GM12878 (cell line): Measurements from ENCODE around the gene MRPS16. TPM values are rescaled to one million over a fixed set of nuclear protein-coding genes. Genes with fewer than 3 reads are reported as not detected.

Experiments
- ATAC-seq: fragments of 200-7000 bp; cut with Tn5 transposase; 3 replicates; pipeline ENCODE4 v1.9.1; 2020; ENCODE audit warnings: mild to moderate bottlenecking, moderate library complexity
- BruUV-seq: library from RNA; stranded (reverse); fragments of 400-500 nt; replicated peaks from 2 replicates; lab custom pipeline; 2021; lab: Mats Ljungman, UMichigan
- CTCF ChIA-PET: fragments of 300-600 bp; sonication (Branson Sonifier 250); formaldehyde crosslinking; extraction: SDS; loops from one replicate; lab custom pipeline; 2021; ENCODE audit warnings: inconsistent platforms; lab: Yijun Ruan, JAX
- POLR2A ChIA-PET: fragments of 350-600 bp; formaldehyde crosslinking; extraction: SDS; loops from one replicate; lab custom pipeline; 2021; ENCODE audit warnings: inconsistent platforms; lab: Charles Lee
- RAD21 ChIA-PET: fragments of 300-600 bp; sonication (Branson Sonifier 250); formaldehyde crosslinking; loops from one replicate; lab custom pipeline; 2023; ENCODE audit warnings: antibody characterized with exemption; ENCODE audit not compliant: unreplicated experiment; lab: Charles Lee
- SMC1A ChIA-PET: fragments of 300-600 bp; sonication (Branson Sonifier 250); formaldehyde crosslinking; loops from one replicate; lab custom pipeline; 2023; ENCODE audit not compliant: unreplicated experiment, uncharacterized antibody; lab: Charles Lee
- DNase-seq: peaks from one replicate; pipeline ENCODE4 v3.0.0-alpha.2; 2011; ENCODE audit warnings: low read depth, low spot score
- FAIRE-seq: peaks from 3 replicates; lab custom pipeline; 2011; peaks lifted over from hg19 to GRCh38; lab: Jason Lieb, UNC
- H2AFZ ChIP-seq: 2 replicates; pipeline ENCODE4 v1.6.0; 2011; ENCODE audit warnings: low read depth, low read length, control low read depth; ENCODE audit not compliant: control insufficient read depth
- H3K27ac ChIP-seq: 2 replicates; pipeline ENCODE4 v1.5.1; 2011; ENCODE audit warnings: control low read depth; ENCODE audit not compliant: control insufficient read depth, insufficient read depth
- H3K27me3 ChIP-seq, 2 experiments: replicated peaks in 1 of 2; 2 replicates each; pipeline versions ENCODE4 v1.6.0 to v1.6.1; 2011; ENCODE audit warnings: low read length in 1 of 2; ENCODE audit not compliant: control insufficient read depth in 2 of 2, insufficient read depth in 2 of 2
- H3K36me3 ChIP-seq, 2 experiments: 2 replicates each; pipeline ENCODE4 v1.5.1; 2011; ENCODE audit warnings: low read length in 1 of 2; ENCODE audit not compliant: control insufficient read depth in 2 of 2, insufficient read depth in 2 of 2
- H3K4me1 ChIP-seq: 2 replicates; pipeline ENCODE4 v1.6.1; 2011; ENCODE audit warnings: mild to moderate bottlenecking, low read length, moderate library complexity, mixed read lengths; ENCODE audit not compliant: control insufficient read depth, insufficient read depth
- H3K4me2 ChIP-seq: 2 replicates; pipeline ENCODE4 v1.6.0; 2011; ENCODE audit warnings: control low read depth; ENCODE audit not compliant: control insufficient read depth, insufficient read depth
- H3K4me3 ChIP-seq: fragments of 200-600 bp; sonication (generic); 2 replicates; pipeline ENCODE4 v1.5.1; 2016
- H3K79me2 ChIP-seq: 2 replicates; pipeline ENCODE4 v1.6.0; 2011; ENCODE audit warnings: low read length; ENCODE audit not compliant: control insufficient read depth, insufficient read depth
- H3K9ac ChIP-seq: 2 replicates; pipeline ENCODE4 v1.8.0; 2011; ENCODE audit warnings: low read length, control low read depth, mixed read lengths; ENCODE audit not compliant: control insufficient read depth, insufficient read depth
- H3K9me3 ChIP-seq: replicated peaks from 3 replicates; pipeline ENCODE4 v1.5.1; 2011; ENCODE audit warnings: mild to moderate bottlenecking, low read length; ENCODE audit not compliant: control insufficient read depth, insufficient read depth
- H4K20me1 ChIP-seq: 2 replicates; pipeline ENCODE4 v1.6.0; 2011; ENCODE audit not compliant: control insufficient read depth, insufficient read depth
- CBFB ChIP-seq: IDR thresholded peaks from 2 replicates; pipeline ENCODE4 v1.6.1; 2016; ENCODE audit warnings: antibody characterized with exemption, low read depth
- FOXM1 ChIP-seq: IDR thresholded peaks from 2 replicates; pipeline ENCODE4 v1.6.1; 2012; ENCODE audit warnings: low read depth, mild to moderate bottlenecking, inconsistent platforms, low read length, moderate library complexity
- HDGF ChIP-seq: fragments of 450-650 bp; IDR thresholded peaks from 2 replicates; pipeline ENCODE4 v1.6.1; 2016; ENCODE audit warnings: antibody characterized with exemption
- MYB ChIP-seq: fragments of 150-350 bp; IDR thresholded peaks from 2 replicates; pipeline ENCODE4 v1.6.1; 2014; ENCODE audit warnings: mild to moderate bottlenecking, low read depth, low read length, borderline replicate concordance
- MYC ChIP-seq: IDR thresholded peaks from 2 replicates; pipeline ENCODE4 v1.6.1; 2011; ENCODE audit warnings: mild to moderate bottlenecking, low read length, moderate library complexity, inconsistent platforms; ENCODE audit not compliant: insufficient read depth, insufficient replicate concordance, insufficient read length, severe bottlenecking
- POU2F2 ChIP-seq: IDR thresholded peaks from 3 replicates; pipeline ENCODE4 v1.6.1; 2011; ENCODE audit warnings: low read depth, mild to moderate bottlenecking, low read length, borderline replicate concordance
- SMARCA5 ChIP-seq: fragments of 450-650 bp; IDR thresholded peaks from 2 replicates; pipeline ENCODE4 v1.6.1; 2017; ENCODE audit warnings: mild to moderate bottlenecking
- SPI1 ChIP-seq: IDR thresholded peaks from 2 replicates; pipeline ENCODE4 v1.6.1; 2011; ENCODE audit warnings: low read depth, mild to moderate bottlenecking, low read length, moderate library complexity, borderline replicate concordance; ENCODE audit not compliant: insufficient read depth
- YY1 ChIP-seq: IDR thresholded peaks from 2 replicates; pipeline ENCODE4 v1.6.1; 2011; ENCODE audit warnings: low read depth, mild to moderate bottlenecking, low read length
- WGBS: methylation state at CpG from one replicate; pipeline ENCODE4 v1.1.6; 2016; ENCODE audit warnings: low lambda C conversion rate; ENCODE audit not compliant: insufficient replicate concordance, insufficient coverage; ENCODE audit errors: missing lambda C conversion rate; 5-methylcytosine and 5-hydroxymethylcytosine counted together
- in situ Hi-C: fragments of 300-500 bp; cut with MboI; formaldehyde crosslinking; loops from 9 replicates; pipeline ENCODE4 v1.14.3; 2018; ENCODE audit warnings: mixed read lengths
- intact Hi-C: fragments of 100-400 bp; cut with micrococcal nuclease; formaldehyde crosslinking; loops from one replicate; pipeline ENCODE4 v1.14.2; 2022; ENCODE audit not compliant: unreplicated experiment
- polyA plus RNA-seq, 11 experiments: library from polyadenylated mRNA; depleted of rRNA in 4 of 11; unstranded in 6 of 11; stranded (reverse) in 5 of 11; fragments of >200 nt; fragmentation: Nextera tagmentation in 4 of 11; fragmentation: Illumina TruSeq in 1 of 11; extraction: Ambion mirVana in 4 of 11; extraction: Trizol in 1 of 11; gene quantifications; 1 replicate in 1 of 11; 2 replicates in 10 of 11; pipeline versions ENCODE4 v1.2.1 to v1.2.3, GENCODE V29; 2011 to 2016; ENCODE audit warnings: inconsistent platforms in 2 of 11, missing spikeins in 2 of 11, low read depth in 1 of 11
- total RNA-seq, 4 experiments: library from RNA; depleted of rRNA in 3 of 4; stranded (reverse); fragments of >200 nt in 3 of 4; fragmentation: Illumina TruSeq in 1 of 4; extraction: Trizol in 1 of 4; gene quantifications; 2 replicates each; pipeline versions ENCODE4 v1.2.1 to v1.2.3, GENCODE V29; 2013 to 2021
- TF ChIP-seq, protein P1 (sequence below): IDR thresholded peaks from 2 replicates; pipeline ENCODE4 v1.6.1; 2012; ENCODE audit warnings: improper control_type of control experiment, low read depth, low read length; ENCODE audit not compliant: insufficient replicate concordance
- TF ChIP-seq, protein P2 (sequence below): IDR thresholded peaks from 2 replicates; pipeline ENCODE4 v1.6.1; 2011; ENCODE audit warnings: low read depth, low read length, improper control_type of control experiment, borderline replicate concordance
- TF ChIP-seq, protein P3 (sequence below): fragments of 450-650 bp; conservative IDR thresholded peaks from 2 replicates; pipeline ENCODE4 v1.6.1; 2017; ENCODE audit warnings: mild to moderate bottlenecking, moderate library complexity
- TF ChIP-seq, protein P4 (sequence below): fragments of 150-350 bp; IDR thresholded peaks from 2 replicates; pipeline ENCODE4 v1.6.1; 2016; ENCODE audit warnings: low read depth, low read length

The MRPS16 gene
- total and polyA plus RNA-seq, 10 of the 15 experiments (the other 5 are each of a cell fraction or from before 2014, with no cell fraction given): 43.4 to 285 (median 103) TPM

DNA sequence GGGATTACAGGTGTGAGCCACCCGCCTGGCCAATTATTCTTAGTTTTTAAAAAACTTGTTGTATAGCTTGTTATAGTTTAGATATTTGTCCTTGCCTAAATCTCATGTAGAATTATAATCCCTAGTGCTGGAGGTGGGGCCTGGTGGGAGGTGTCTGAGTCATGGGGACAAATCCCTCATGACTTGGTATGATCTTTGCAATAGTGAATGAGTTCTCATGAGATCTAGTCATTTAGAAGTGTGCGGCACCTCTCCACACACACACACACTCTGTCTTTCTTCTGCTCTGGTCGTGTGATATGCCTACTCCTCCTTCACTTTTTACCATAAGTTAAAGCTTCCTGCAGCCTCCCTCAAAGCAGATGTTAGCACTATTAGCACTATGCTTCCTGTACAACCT is 47.4 kb downstream of the MRPS16 start:
- POLR2A ChIA-PET: no interaction called here
- ATAC-seq (no peak), FAIRE-seq (no peak), DNase-seq (no peak)
- no peak overlapping the region for H2AFZ ChIP-seq
- no peaks in the 10 kb centered on the region for H3K4me1 ChIP-seq
- no peak overlapping the region for H3K4me2 ChIP-seq
- in situ Hi-C loops: no loop called here
- no peak overlapping the region for H3K9ac ChIP-seq
- intact Hi-C loops: no loop called here
- BruUV-seq: no TSS peak
- H3K79me2 ChIP-seq: no peaks in the 10 kb centered on the region
- CTCF ChIA-PET: no interaction called here
- WGBS: 74% methylated on average over 3 of the region's 3 CpGs
- H3K27me3 ChIP-seq: no peaks in the 10 kb centered on the region
- H3K4me3 ChIP-seq: no peak overlapping the region
- RAD21 ChIA-PET: no interaction called here
- H3K27ac ChIP-seq: no peak overlapping the region
- SMC1A ChIA-PET: no interaction called here
- H4K20me1 ChIP-seq: no peaks in the 10 kb centered on the region
- no peaks in the 10 kb centered on the region for H3K9me3 ChIP-seq
- H3K36me3 ChIP-seq: no peaks in the 10 kb centered on the region
- TF ChIP-seq, protein P1, sequence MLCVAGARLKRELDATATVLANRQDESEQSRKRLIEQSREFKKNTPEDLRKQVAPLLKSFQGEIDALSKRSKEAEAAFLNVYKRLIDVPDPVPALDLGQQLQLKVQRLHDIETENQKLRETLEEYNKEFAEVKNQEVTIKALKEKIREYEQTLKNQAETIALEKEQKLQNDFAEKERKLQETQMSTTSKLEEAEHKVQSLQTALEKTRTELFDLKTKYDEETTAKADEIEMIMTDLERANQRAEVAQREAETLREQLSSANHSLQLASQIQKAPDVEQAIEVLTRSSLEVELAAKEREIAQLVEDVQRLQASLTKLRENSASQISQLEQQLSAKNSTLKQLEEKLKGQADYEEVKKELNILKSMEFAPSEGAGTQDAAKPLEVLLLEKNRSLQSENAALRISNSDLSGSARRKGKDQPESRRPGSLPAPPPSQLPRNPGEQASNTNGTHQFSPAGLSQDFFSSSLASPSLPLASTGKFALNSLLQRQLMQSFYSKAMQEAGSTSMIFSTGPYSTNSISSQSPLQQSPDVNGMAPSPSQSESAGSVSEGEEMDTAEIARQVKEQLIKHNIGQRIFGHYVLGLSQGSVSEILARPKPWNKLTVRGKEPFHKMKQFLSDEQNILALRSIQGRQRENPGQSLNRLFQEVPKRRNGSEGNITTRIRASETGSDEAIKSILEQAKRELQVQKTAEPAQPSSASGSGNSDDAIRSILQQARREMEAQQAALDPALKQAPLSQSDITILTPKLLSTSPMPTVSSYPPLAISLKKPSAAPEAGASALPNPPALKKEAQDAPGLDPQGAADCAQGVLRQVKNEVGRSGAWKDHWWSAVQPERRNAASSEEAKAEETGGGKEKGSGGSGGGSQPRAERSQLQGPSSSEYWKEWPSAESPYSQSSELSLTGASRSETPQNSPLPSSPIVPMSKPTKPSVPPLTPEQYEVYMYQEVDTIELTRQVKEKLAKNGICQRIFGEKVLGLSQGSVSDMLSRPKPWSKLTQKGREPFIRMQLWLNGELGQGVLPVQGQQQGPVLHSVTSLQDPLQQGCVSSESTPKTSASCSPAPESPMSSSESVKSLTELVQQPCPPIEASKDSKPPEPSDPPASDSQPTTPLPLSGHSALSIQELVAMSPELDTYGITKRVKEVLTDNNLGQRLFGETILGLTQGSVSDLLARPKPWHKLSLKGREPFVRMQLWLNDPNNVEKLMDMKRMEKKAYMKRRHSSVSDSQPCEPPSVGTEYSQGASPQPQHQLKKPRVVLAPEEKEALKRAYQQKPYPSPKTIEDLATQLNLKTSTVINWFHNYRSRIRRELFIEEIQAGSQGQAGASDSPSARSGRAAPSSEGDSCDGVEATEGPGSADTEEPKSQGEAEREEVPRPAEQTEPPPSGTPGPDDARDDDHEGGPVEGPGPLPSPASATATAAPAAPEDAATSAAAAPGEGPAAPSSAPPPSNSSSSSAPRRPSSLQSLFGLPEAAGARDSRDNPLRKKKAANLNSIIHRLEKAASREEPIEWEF: no peak
- TF ChIP-seq SMARCA5 (no peak), POU2F2 (no peak), FOXM1 (no peak), MYC (no peak), MYB (no peak), SPI1 (no peak), HDGF (no peak), CBFB (no peak), YY1 (no peak)
- TF ChIP-seq, protein P2, sequence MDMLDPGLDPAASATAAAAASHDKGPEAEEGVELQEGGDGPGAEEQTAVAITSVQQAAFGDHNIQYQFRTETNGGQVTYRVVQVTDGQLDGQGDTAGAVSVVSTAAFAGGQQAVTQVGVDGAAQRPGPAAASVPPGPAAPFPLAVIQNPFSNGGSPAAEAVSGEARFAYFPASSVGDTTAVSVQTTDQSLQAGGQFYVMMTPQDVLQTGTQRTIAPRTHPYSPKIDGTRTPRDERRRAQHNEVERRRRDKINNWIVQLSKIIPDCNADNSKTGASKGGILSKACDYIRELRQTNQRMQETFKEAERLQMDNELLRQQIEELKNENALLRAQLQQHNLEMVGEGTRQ: no peak
- TF ChIP-seq, protein P3, sequence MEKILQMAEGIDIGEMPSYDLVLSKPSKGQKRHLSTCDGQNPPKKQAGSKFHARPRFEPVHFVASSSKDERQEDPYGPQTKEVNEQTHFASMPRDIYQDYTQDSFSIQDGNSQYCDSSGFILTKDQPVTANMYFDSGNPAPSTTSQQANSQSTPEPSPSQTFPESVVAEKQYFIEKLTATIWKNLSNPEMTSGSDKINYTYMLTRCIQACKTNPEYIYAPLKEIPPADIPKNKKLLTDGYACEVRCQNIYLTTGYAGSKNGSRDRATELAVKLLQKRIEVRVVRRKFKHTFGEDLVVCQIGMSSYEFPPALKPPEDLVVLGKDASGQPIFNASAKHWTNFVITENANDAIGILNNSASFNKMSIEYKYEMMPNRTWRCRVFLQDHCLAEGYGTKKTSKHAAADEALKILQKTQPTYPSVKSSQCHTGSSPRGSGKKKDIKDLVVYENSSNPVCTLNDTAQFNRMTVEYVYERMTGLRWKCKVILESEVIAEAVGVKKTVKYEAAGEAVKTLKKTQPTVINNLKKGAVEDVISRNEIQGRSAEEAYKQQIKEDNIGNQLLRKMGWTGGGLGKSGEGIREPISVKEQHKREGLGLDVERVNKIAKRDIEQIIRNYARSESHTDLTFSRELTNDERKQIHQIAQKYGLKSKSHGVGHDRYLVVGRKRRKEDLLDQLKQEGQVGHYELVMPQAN: no peak
- TF ChIP-seq, protein P4, sequence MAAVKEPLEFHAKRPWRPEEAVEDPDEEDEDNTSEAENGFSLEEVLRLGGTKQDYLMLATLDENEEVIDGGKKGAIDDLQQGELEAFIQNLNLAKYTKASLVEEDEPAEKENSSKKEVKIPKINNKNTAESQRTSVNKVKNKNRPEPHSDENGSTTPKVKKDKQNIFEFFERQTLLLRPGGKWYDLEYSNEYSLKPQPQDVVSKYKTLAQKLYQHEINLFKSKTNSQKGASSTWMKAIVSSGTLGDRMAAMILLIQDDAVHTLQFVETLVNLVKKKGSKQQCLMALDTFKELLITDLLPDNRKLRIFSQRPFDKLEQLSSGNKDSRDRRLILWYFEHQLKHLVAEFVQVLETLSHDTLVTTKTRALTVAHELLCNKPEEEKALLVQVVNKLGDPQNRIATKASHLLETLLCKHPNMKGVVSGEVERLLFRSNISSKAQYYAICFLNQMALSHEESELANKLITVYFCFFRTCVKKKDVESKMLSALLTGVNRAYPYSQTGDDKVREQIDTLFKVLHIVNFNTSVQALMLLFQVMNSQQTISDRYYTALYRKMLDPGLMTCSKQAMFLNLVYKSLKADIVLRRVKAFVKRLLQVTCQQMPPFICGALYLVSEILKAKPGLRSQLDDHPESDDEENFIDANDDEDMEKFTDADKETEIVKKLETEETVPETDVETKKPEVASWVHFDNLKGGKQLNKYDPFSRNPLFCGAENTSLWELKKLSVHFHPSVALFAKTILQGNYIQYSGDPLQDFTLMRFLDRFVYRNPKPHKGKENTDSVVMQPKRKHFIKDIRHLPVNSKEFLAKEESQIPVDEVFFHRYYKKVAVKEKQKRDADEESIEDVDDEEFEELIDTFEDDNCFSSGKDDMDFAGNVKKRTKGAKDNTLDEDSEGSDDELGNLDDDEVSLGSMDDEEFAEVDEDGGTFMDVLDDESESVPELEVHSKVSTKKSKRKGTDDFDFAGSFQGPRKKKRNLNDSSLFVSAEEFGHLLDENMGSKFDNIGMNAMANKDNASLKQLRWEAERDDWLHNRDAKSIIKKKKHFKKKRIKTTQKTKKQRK: no peak
